CD14-positive monocyte (primary cell): ENCODE results near the gene LRCH1. TPM values are rescaled to one million over a fixed set of nuclear protein-coding genes. Genes with fewer than 3 reads are reported as not detected.

Experiments
- DNase-seq, 3 donors: peaks; one replicate each; pipeline ENCODE4 v3.0.0-alpha.2; 2011 to 2022
- H2AFZ ChIP-seq: 2 replicates; pipeline ENCODE4 v1.6.0; 2012; ENCODE audit warnings: mild to moderate bottlenecking, low read depth, low read length, inconsistent platforms; ENCODE audit not compliant: insufficient read depth, poor library complexity, severe bottlenecking
- H3K27ac ChIP-seq, 2 donors: 1 replicate in 1 of 2; 2 replicates in 1 of 2; pipeline ENCODE4 v1.5.1; 2012 to 2013; ENCODE audit warnings: low read length in 2 of 2, control low read depth in 1 of 2, inconsistent platforms in 1 of 2, low read depth in 1 of 2, mild to moderate bottlenecking in 1 of 2
- H3K27me3 ChIP-seq, 2 donors: one replicate each; pipeline versions ENCODE4 v1.6.0 to v1.6.1; 2011 to 2013; ENCODE audit warnings: low read length in 2 of 2; ENCODE audit not compliant: control insufficient read depth in 2 of 2, insufficient read depth in 2 of 2
- H3K36me3 ChIP-seq, 2 donors: replicated peaks in 1 of 2; 1 replicate in 1 of 2; 2 replicates in 1 of 2; pipeline versions ENCODE4 v1.5.1 to v1.6.1; 2012 to 2013; ENCODE audit warnings: low read length in 2 of 2, control low read depth in 1 of 2, inconsistent platforms in 1 of 2, mild to moderate bottlenecking in 1 of 2; ENCODE audit not compliant: insufficient read depth in 2 of 2, control insufficient read depth in 1 of 2
- H3K4me1 ChIP-seq, 2 donors: 1 replicate in 1 of 2; 2 replicates in 1 of 2; pipeline versions ENCODE4 v1.5.1 to v1.6.1; 2012 to 2013; ENCODE audit warnings: low read length in 2 of 2, control low read depth in 1 of 2, inconsistent platforms in 1 of 2, mild to moderate bottlenecking in 1 of 2, moderate library complexity in 1 of 2; ENCODE audit not compliant: insufficient read depth in 2 of 2, control insufficient read depth in 1 of 2
- H3K4me2 ChIP-seq: replicated peaks from 2 replicates; pipeline ENCODE3; 2012; ENCODE audit warnings: low read length, moderate library complexity, mild to moderate bottlenecking; ENCODE audit not compliant: poor library complexity, severe bottlenecking; ENCODE audit errors: extremely low read depth
- H3K4me3 ChIP-seq, 3 experiments: fragments of 200-600 bp in 1 of 3; sonication (generic) in 1 of 3; replicated peaks in 1 of 3; 1 replicate in 2 of 3; 2 replicates in 1 of 3; pipeline ENCODE4 v1.5.1; 2011 to 2013; ENCODE audit warnings: low read length in 3 of 3, mild to moderate bottlenecking in 3 of 3, control low read depth in 2 of 3, low read depth in 2 of 3, inconsistent platforms in 1 of 3, moderate library complexity in 1 of 3
- H3K79me2 ChIP-seq: 2 replicates; pipeline ENCODE4 v1.6.0; 2012; ENCODE audit warnings: mild to moderate bottlenecking, control low read depth, inconsistent platforms, low read length, moderate library complexity; ENCODE audit not compliant: insufficient read depth
- H3K9ac ChIP-seq: 2 replicates; pipeline ENCODE4 v1.6.0; 2017; ENCODE audit warnings: low read length, mild to moderate bottlenecking; ENCODE audit not compliant: insufficient read depth, poor library complexity, severe bottlenecking
- H3K9me3 ChIP-seq, 2 donors: replicated peaks in 1 of 2; 1 replicate in 1 of 2; 2 replicates in 1 of 2; pipeline versions ENCODE4 v1.5.1 to v1.6.1; 2012 to 2013; ENCODE audit warnings: low read length in 2 of 2, control low read depth in 1 of 2; ENCODE audit not compliant: control insufficient read depth in 1 of 2, insufficient read depth in 1 of 2
- H4K20me1 ChIP-seq: 2 replicates; pipeline ENCODE4 v1.6.0; 2012; ENCODE audit warnings: mild to moderate bottlenecking, low read length, control low read depth, moderate library complexity; ENCODE audit not compliant: insufficient read depth
- H3K27ac Mint-ChIP-seq, 7 donors: one replicate each; pipeline ENCODE4 v1.8.0; 2020; ENCODE audit warnings: mild to moderate bottlenecking in 7 of 7, mixed read lengths in 7 of 7, moderate library complexity in 6 of 7, inconsistent platforms in 2 of 7
- H3K27me3 Mint-ChIP-seq, 3 donors: one replicate each; pipeline ENCODE4 v1.8.0; 2021 to 2022; ENCODE audit warnings: low read depth in 3 of 3, mild to moderate bottlenecking in 3 of 3, mixed read lengths in 3 of 3, moderate library complexity in 3 of 3, inconsistent platforms in 1 of 3
- H3K36me3 Mint-ChIP-seq, 2 donors: one replicate each; pipeline ENCODE4 v1.8.0; 2020; ENCODE audit warnings: mixed read lengths in 2 of 2, inconsistent platforms in 1 of 2, mild to moderate bottlenecking in 1 of 2
- H3K4me1 Mint-ChIP-seq: one replicate; pipeline ENCODE4 v1.8.0; 2020; ENCODE audit warnings: mild to moderate bottlenecking, mixed read lengths
- H3K4me3 Mint-ChIP-seq, 2 donors: one replicate each; pipeline ENCODE4 v1.8.0; 2020; ENCODE audit warnings: mild to moderate bottlenecking in 2 of 2, mixed read lengths in 2 of 2, moderate library complexity in 1 of 2
- H3K9me3 Mint-ChIP-seq, 7 donors: one replicate each; pipeline ENCODE4 v1.8.0; 2020 to 2022; ENCODE audit warnings: mixed read lengths in 7 of 7, mild to moderate bottlenecking in 6 of 7, moderate library complexity in 6 of 7, inconsistent platforms in 2 of 7
- WGBS: methylation state at CpG from one replicate; pipeline ENCODE4 v1.1.5; 2013; ENCODE audit warnings: missing lambda C conversion rate; ENCODE audit not compliant: insufficient coverage; 5-methylcytosine and 5-hydroxymethylcytosine counted together
- intact Hi-C, 2 donors: fragments of 100-400 bp; cut with micrococcal nuclease; formaldehyde crosslinking; loops; one replicate each; pipeline versions ENCODE4 v1.15.0 to v1.15.1; 2023
- polyA plus RNA-seq, 3 donors: library from polyadenylated mRNA; depleted of rRNA in 1 of 3; unstranded in 2 of 3; stranded (reverse) in 1 of 3; fragments of 300-500 nt in 2 of 3; fragments of >200 nt in 1 of 3; fragmentation: Illumina TruSeq in 2 of 3; gene quantifications; 1 replicate in 2 of 3; 2 replicates in 1 of 3; pipeline ENCODE4 v1.2.3, GENCODE V29; 2012 to 2021
- small RNA-seq: library from RNA; depleted of rRNA; stranded (forward); fragments of <200 nt; gene quantifications from one replicate; pipeline ENCODE3, GENCODE V24; 2012; ENCODE audit warnings: low read depth; ENCODE audit not compliant: insufficient read length
- TF ChIP-seq, protein P1 (sequence below): fragments of 200-600 bp; IDR thresholded peaks from one replicate; pipeline ENCODE4 v1.8.0; 2022; ENCODE audit warnings: antibody characterized with exemption, mild to moderate bottlenecking

The LRCH1 gene
- polyA plus RNA-seq, 3 donors: 0.88 to 7.1 (median 2.1) TPM

DNA sequence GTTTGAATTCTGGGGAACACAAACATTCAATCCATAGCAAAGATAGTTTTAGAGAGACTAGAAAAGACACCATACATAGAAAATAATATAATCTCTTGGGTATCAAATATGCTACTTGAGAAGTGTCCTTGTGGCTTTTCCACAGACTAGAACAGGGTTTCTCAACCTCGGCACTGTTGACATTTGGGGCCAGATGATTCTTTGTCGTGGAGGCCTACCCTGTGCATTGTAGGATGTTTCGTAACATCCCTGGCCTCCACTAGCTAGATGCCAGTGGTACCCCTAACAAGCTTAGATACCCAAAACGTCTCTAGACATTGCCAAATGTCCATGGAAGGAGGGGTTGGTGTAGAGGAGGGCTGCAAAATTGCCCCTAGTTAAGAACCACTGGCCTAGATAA lies 246.2 kb downstream of the LRCH1 start:
- H3K4me3 Mint-ChIP-seq: no peak overlapping the region

GRCh38 chr13:46801858-46802257 lies 248.9 kb downstream of the LRCH1 start:
- H3K4me3 Mint-ChIP-seq: no peak overlapping the region
- H3K4me1 ChIP-seq: peaks cover 5 to 9% of the 10 kb centered on the region in 2 donors
- no peaks in the 10 kb centered on the region for H3K36me3 ChIP-seq
- H3K4me3 ChIP-seq: no peak overlapping the region
- H3K4me2 ChIP-seq: no peak overlapping the region
- H3K27ac ChIP-seq: no peak overlapping the region
- H3K9me3 ChIP-seq: peaks cover 9% of the 10 kb centered on the region in 2 donors
- WGBS: 50% methylated on average over 1 of the region's 1 CpG
- no peaks in the 10 kb centered on the region for H3K27me3 ChIP-seq
- H3K27ac Mint-ChIP-seq: no peak overlapping the region
- no peak overlapping the region for H2AFZ ChIP-seq
- H3K4me1 Mint-ChIP-seq: peaks cover 11% of the 10 kb centered on the region
- H3K79me2 ChIP-seq: no peaks in the 10 kb centered on the region
- intact Hi-C loops: no loop called here
- peaks cover 1 to 3% (median 2%) of the 10 kb centered on the region in 3 donors for H3K27me3 Mint-ChIP-seq
- H4K20me1 ChIP-seq: no peaks in the 10 kb centered on the region
- DNase-seq: no peak
- H3K9ac ChIP-seq: no peak overlapping the region
- H3K36me3 Mint-ChIP-seq: no peaks in the 10 kb centered on the region
- TF ChIP-seq, protein P1, sequence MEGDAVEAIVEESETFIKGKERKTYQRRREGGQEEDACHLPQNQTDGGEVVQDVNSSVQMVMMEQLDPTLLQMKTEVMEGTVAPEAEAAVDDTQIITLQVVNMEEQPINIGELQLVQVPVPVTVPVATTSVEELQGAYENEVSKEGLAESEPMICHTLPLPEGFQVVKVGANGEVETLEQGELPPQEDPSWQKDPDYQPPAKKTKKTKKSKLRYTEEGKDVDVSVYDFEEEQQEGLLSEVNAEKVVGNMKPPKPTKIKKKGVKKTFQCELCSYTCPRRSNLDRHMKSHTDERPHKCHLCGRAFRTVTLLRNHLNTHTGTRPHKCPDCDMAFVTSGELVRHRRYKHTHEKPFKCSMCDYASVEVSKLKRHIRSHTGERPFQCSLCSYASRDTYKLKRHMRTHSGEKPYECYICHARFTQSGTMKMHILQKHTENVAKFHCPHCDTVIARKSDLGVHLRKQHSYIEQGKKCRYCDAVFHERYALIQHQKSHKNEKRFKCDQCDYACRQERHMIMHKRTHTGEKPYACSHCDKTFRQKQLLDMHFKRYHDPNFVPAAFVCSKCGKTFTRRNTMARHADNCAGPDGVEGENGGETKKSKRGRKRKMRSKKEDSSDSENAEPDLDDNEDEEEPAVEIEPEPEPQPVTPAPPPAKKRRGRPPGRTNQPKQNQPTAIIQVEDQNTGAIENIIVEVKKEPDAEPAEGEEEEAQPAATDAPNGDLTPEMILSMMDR: no peak
- H3K9me3 Mint-ChIP-seq: peaks cover 8 to 19% (median 15%) of the 10 kb centered on the region in 7 donors

More for the DNA sequence above, 246.2 kb downstream of the LRCH1 start:
- peaks cover 32% of the 10 kb centered on the region for H3K4me1 Mint-ChIP-seq
- DNase-seq: no peak
- intact Hi-C loops: no loop called here
- WGBS: 40% methylated on average over 1 of the region's 4 CpGs
- peaks cover 0 to 2% (median 1%) of the 10 kb centered on the region in 3 donors for H3K27me3 Mint-ChIP-seq
- Histone ChIP-seq H3K79me2 (peaks cover 26% of the 10 kb centered on the region), H3K9ac (no peak overlapping the region), H4K20me1 (no peaks in the 10 kb centered on the region), H2AFZ (peak overlapping the region; percentile 21), H3K4me3 (no peak overlapping the region), H3K36me3 (no peaks in the 10 kb centered on the region), H3K27ac (no peak overlapping the region), H3K4me1 (peaks cover 15 to 20% of the 10 kb centered on the region in 2 donors), H3K27me3 (no peaks in the 10 kb centered on the region), H3K9me3 (no peaks in the 10 kb centered on the region), H3K4me2 (no peak overlapping the region)
- peaks cover 0 to 5% of the 10 kb centered on the region in 2 donors for H3K36me3 Mint-ChIP-seq
- H3K27ac Mint-ChIP-seq: no peak overlapping the region
- peaks cover 0 to 4% (median under 1%) of the 10 kb centered on the region in 7 donors for H3K9me3 Mint-ChIP-seq
- TF ChIP-seq, protein P1: no peak

Small RNA genes within 50 kb of the gene (small RNA-seq; reads per million reads assigned to genes)
- not detected for gene AL359880.1

Other genes starting within 250 kb of the LRCH1 start
- gene RUBCNL, start 165.9 kb upstream of the LRCH1 start, polyA plus RNA-seq: 10 to 100 TPM in 1 of 3 donors, 1 to 10 TPM in 2; 1.5 to 14.5 (median 2.8) TPM
- 100 to 1,000 TPM in 2 of 3 donors, 10 to 100 TPM in 1; 46.8 to 147 (median 139) TPM for gene ESD, start 244.0 kb downstream of the LRCH1 start, polyA plus RNA-seq